Endothelial cell of umbilical vein (primary cell): Measurements from ENCODE around the gene POLR2H. TPM values are rescaled to one million over a fixed set of nuclear protein-coding genes. Genes with fewer than 3 reads are reported as not detected.
A peak's percentile ranks its signal among the peaks of the same experiment; 100 is the strongest.

Source experiments
- BruUV-seq: library from RNA; stranded (reverse); fragments of 400-500 nt; replicated peaks from 2 replicates; lab custom pipeline; 2021; lab: Mats Ljungman, UMichigan
- CTCF ChIA-PET: fragments of 300-600, 350-600 bp; sonication (Branson Sonifier 250); formaldehyde crosslinking; loops from one replicate; lab custom pipeline; 2021; ENCODE audit warnings: antibody characterized with exemption, inconsistent platforms; lab: Charles Lee
- POLR2A ChIA-PET: fragments of 300-600, 350-600 bp; sonication (Branson Sonifier 250); formaldehyde crosslinking; loops from one replicate; lab custom pipeline; 2021; ENCODE audit warnings: antibody characterized with exemption, inconsistent platforms; lab: Charles Lee
- DNase-seq: peaks from one replicate; pipeline ENCODE4 v3.0.0-alpha.2; 2011; ENCODE audit warnings: low read depth, low spot score
- FAIRE-seq: peaks from 2 replicates; lab custom pipeline; 2011; peaks lifted over from hg19 to GRCh38; lab: Jason Lieb, UNC
- H2AFZ ChIP-seq: 2 replicates; pipeline ENCODE4 v1.6.0; 2012; ENCODE audit warnings: low read depth, low read length, control low read depth, inconsistent platforms
- H3K27ac ChIP-seq: 2 replicates; pipeline ENCODE4 v1.5.1; 2011; ENCODE audit warnings: low read depth, mild to moderate bottlenecking, control low read depth, low read length, moderate library complexity; ENCODE audit not compliant: insufficient read depth
- H3K27me3 ChIP-seq, 2 experiments: 2 replicates each; pipeline versions ENCODE4 v1.6.0 to v1.6.1; 2011; ENCODE audit warnings: low read length in 2 of 2, mixed read lengths in 1 of 2; ENCODE audit not compliant: control insufficient read depth in 2 of 2, insufficient read depth in 2 of 2
- H3K36me3 ChIP-seq, 2 experiments: 2 replicates in 1 of 2; 3 replicates in 1 of 2; pipeline ENCODE4 v1.5.1; 2011; ENCODE audit warnings: low read length in 2 of 2, mild to moderate bottlenecking in 1 of 2, moderate library complexity in 1 of 2; ENCODE audit not compliant: control insufficient read depth in 2 of 2, insufficient read depth in 2 of 2; ENCODE audit errors: extremely low read depth in 1 of 2
- H3K4me1 ChIP-seq: 3 replicates; pipeline ENCODE4 v1.5.1; 2011; ENCODE audit warnings: mild to moderate bottlenecking, low read length; ENCODE audit not compliant: control insufficient read depth, insufficient read depth; ENCODE audit errors: extremely low read depth
- H3K4me2 ChIP-seq: 2 replicates; pipeline ENCODE4 v1.6.1; 2011; ENCODE audit warnings: low read length, control low read depth, mixed read lengths; ENCODE audit not compliant: insufficient read depth
- H3K4me3 ChIP-seq, 3 experiments: fragments of 200-600 bp in 1 of 3; sonication (generic), shearing (Covaris generic) in 1 of 3; replicated peaks in 1 of 3; 2 replicates each; pipeline ENCODE4 v1.5.1; 2011 to 2016; ENCODE audit warnings: control low read depth in 3 of 3, low read length in 3 of 3, mild to moderate bottlenecking in 2 of 3, inconsistent platforms in 1 of 3, low read depth in 1 of 3, moderate library complexity in 1 of 3; ENCODE audit not compliant: insufficient read depth in 1 of 3
- H3K79me2 ChIP-seq: 2 replicates; pipeline ENCODE4 v1.6.0; 2012; ENCODE audit warnings: low read length, inconsistent platforms; ENCODE audit not compliant: control insufficient read depth, insufficient read depth
- H3K9ac ChIP-seq: replicated peaks from 2 replicates; pipeline ENCODE3; 2011; ENCODE audit warnings: low read length, control low read depth; ENCODE audit not compliant: insufficient read depth; ENCODE audit errors: extremely low read depth
- H3K9me1 ChIP-seq: replicated peaks from 3 replicates; pipeline ENCODE4 v1.6.0; 2011; ENCODE audit warnings: mild to moderate bottlenecking, low read length; ENCODE audit not compliant: control insufficient read depth, insufficient read depth; ENCODE audit errors: extremely low read depth
- H3K9me3 ChIP-seq: replicated peaks from 2 replicates; pipeline ENCODE4 v1.5.1; 2012; ENCODE audit warnings: low read length, inconsistent platforms; ENCODE audit not compliant: control insufficient read depth, insufficient read depth
- H4K20me1 ChIP-seq: replicated peaks from 2 replicates; pipeline ENCODE3; 2011; ENCODE audit warnings: mild to moderate bottlenecking, low read length; ENCODE audit not compliant: control insufficient read depth, insufficient read depth; ENCODE audit errors: extremely low read depth
- CTCF ChIP-seq, 2 donors: IDR thresholded peaks; 1 replicate in 1 of 2; 2 replicates in 1 of 2; pipeline ENCODE4 v1.5.1; 2011; ENCODE audit warnings: low read length in 2 of 2, mild to moderate bottlenecking in 2 of 2, moderate library complexity in 2 of 2, control low read depth in 1 of 2, inconsistent platforms in 1 of 2, low read depth in 1 of 2; ENCODE audit not compliant: insufficient read depth in 1 of 2; ENCODE audit errors: extremely low read depth in 1 of 2
- EZH2 ChIP-seq: IDR thresholded peaks from 2 replicates; pipeline ENCODE4 v1.6.1; 2012; ENCODE audit warnings: borderline replicate concordance, low read depth, mild to moderate bottlenecking, moderate library complexity, low read length, inconsistent platforms; ENCODE audit not compliant: severe bottlenecking
- FOS ChIP-seq: IDR thresholded peaks from 2 replicates; pipeline ENCODE4 v1.6.1; 2011; ENCODE audit warnings: mild to moderate bottlenecking, low read length, moderate library complexity, borderline replicate concordance; ENCODE audit not compliant: insufficient read depth
- GATA2 ChIP-seq: IDR thresholded peaks from 2 replicates; pipeline ENCODE4 v1.7.0; 2011; ENCODE audit warnings: low read depth, mild to moderate bottlenecking, moderate library complexity, mixed read lengths, low read length; ENCODE audit not compliant: insufficient read length, insufficient read depth
- JUN ChIP-seq: IDR thresholded peaks from 2 replicates; pipeline ENCODE4 v1.6.1; 2011; ENCODE audit warnings: borderline replicate concordance, low read depth; ENCODE audit not compliant: insufficient read length, insufficient read depth
- MAX ChIP-seq: IDR thresholded peaks from 2 replicates; pipeline ENCODE4 v1.6.1; 2011; ENCODE audit not compliant: insufficient read depth, insufficient read length
- MYC ChIP-seq: IDR thresholded peaks from one replicate; pipeline ENCODE4 v1.6.1; 2011; ENCODE audit warnings: mild to moderate bottlenecking, low read depth, low read length
- POLR2A ChIP-seq: IDR thresholded peaks from 2 replicates; pipeline ENCODE4 v1.6.1; 2012; ENCODE audit warnings: low read depth, mild to moderate bottlenecking, control low read depth, low read length
- POLR2AphosphoS5 ChIP-seq: IDR thresholded peaks from 2 replicates; pipeline ENCODE4 v1.6.1; 2012; ENCODE audit warnings: low read depth, mild to moderate bottlenecking, control low read depth, low read length, moderate library complexity; ENCODE audit not compliant: insufficient read depth
- dilution Hi-C: fragments of 300-500 bp; cut with MboI; formaldehyde crosslinking; loops from one replicate; pipeline ENCODE4 v1.15.0; 2019; ENCODE audit warnings: low sequenced_read_pairs; ENCODE audit not compliant: extremely low pct_ligation_motif_present
- intact Hi-C: fragments of 100-400 bp; cut with micrococcal nuclease; formaldehyde crosslinking; loops from one replicate; pipeline ENCODE4 v1.10.0; 2022
- polyA plus RNA-seq, 4 experiments: library from polyadenylated mRNA; depleted of rRNA in 3 of 4; stranded (reverse) in 3 of 4; unstranded in 1 of 4; fragments of >200 nt; gene quantifications; 2 replicates each; pipeline versions ENCODE4 v1.2.1 to v1.2.3, GENCODE V29; 2011 to 2012; ENCODE audit warnings: missing spikeins in 1 of 4
- total RNA-seq: library from RNA; stranded (reverse); gene quantifications from 2 replicates; pipeline ENCODE4 v1.2.3, GENCODE V29; 2021

Gene POLR2H
- total and polyA plus RNA-seq, 2 donors (not counting 3 experiments of a cell fraction or from before 2014, with no cell fraction given): 89.0 to 276 TPM

GRCh38 chr3:184368116-184368515 lies 6.6 kb downstream of the POLR2H start:
- Histone ChIP-seq H3K36me3 (peaks cover 4 to 11% of the 10 kb centered on the region in 2 experiments), H2AFZ (no peak overlapping the region), H3K27me3 (no peaks in the 10 kb centered on the region), H3K79me2 (peaks cover 21% of the 10 kb centered on the region), H3K9me1 (no peaks in the 10 kb centered on the region), H3K4me1 (peaks cover 42% of the 10 kb centered on the region), H3K27ac (peak overlapping the region; percentile 42), H3K9me3 (no peaks in the 10 kb centered on the region), H3K9ac (no peak overlapping the region), H3K4me3 (no peak overlapping the region), H4K20me1 (no peaks in the 10 kb centered on the region), H3K4me2 (peak overlapping the region; percentile 7)
- no peak for DNase-seq
- TF ChIP-seq JUN (no peak), MYC (no peak), MAX (no peak), CTCF (IDR thresholded peaks at IDR 0.05; ENCODE audit: extremely low read depth in 1 of 2, insufficient read depth in 1 of 2, low read depth in 1 of 2, low read length in 2 of 2) (no peak), GATA2 (no peak), FOS (no peak), POLR2A (no peak), POLR2AphosphoS5 (no peak), EZH2 (no peak)
- dilution Hi-C loops (no loop called here), intact Hi-C loops (no loop called here)
- no peak for FAIRE-seq
- BruUV-seq: no TSS peak
- CTCF ChIA-PET: interaction anchor here (1.0 to 10.1 kb wide), 12 partner anchors 14 to 464 kb away, joined by 3 to 201 read pairs (median 4); no protein-coding TSS in a partner anchor
- POLR2A ChIA-PET: no interaction called here
